ENCODE results near the gene NAV1.
"Not testable (repeated sequence)": the region's sequence is repeated elsewhere in the genome, so short reads cannot be mapped to it uniquely, and the experiment has no call there.

NAV1 gene

GRCh38 chr1:201545851-201546492 is 7.0 kb downstream of the NAV1 start:
- no peak for DNase-seq (ENCODE audit: low read depth in 3 of 3)

- DNase-seq (ENCODE audit: low read depth in 3 of 3), result not testable (repeated sequence)
Observed at GRCh38 chr1:201549522-201549921, 10.6 kb downstream of the NAV1 start.

- no peak for DNase-seq (ENCODE audit: low read depth in 3 of 3)
Observed at GRCh38 chr1:201551096-201551495, 12.2 kb downstream of the NAV1 start.

- DNase-seq (ENCODE audit: low read depth in 3 of 3), result no peak
Observed at GRCh38 chr1:201551877-201552731, 13.2 kb downstream of the NAV1 start.

- no peak for DNase-seq (ENCODE audit: low read depth in 3 of 3)
Observed at GRCh38 chr1:201552941-201553351, 14.0 kb downstream of the NAV1 start.

- no peak for DNase-seq (ENCODE audit: low read depth in 3 of 3)
Observed at GRCh38 chr1:201553496-201554189, 14.7 kb downstream of the NAV1 start.

GRCh38 chr1:201554190-201554600 is 15.3 kb downstream of the NAV1 start:
- no peak for DNase-seq (ENCODE audit: low read depth in 3 of 3)

GRCh38 chr1:201554789-201555592 is 16.1 kb downstream of the NAV1 start:
- DNase-seq (ENCODE audit: low read depth in 3 of 3), result no peak

GRCh38 chr1:201555593-201555945 is 16.6 kb downstream of the NAV1 start:
- no peak for DNase-seq (ENCODE audit: low read depth in 3 of 3)

GRCh38 chr1:201556841-201557571 is 18.1 kb downstream of the NAV1 start:
- DNase-seq (ENCODE audit: low read depth in 3 of 3), result no peak

- no peak for DNase-seq (ENCODE audit: low read depth in 3 of 3)
Observed at GRCh38 chr1:201557572-201557958, 18.6 kb downstream of the NAV1 start.

- DNase-seq (ENCODE audit: low read depth in 3 of 3), result peak; percentile 37 to 66 (median 45)
Observed at GRCh38 chr1:201559679-201560162, 20.8 kb downstream of the NAV1 start.

- no peak for DNase-seq (ENCODE audit: low read depth in 3 of 3)
Observed at GRCh38 chr1:201560328-201561194, 21.6 kb downstream of the NAV1 start.

- no peak for DNase-seq (ENCODE audit: low read depth in 3 of 3)
Observed at GRCh38 chr1:201561195-201561564, 22.3 kb downstream of the NAV1 start.

GRCh38 chr1:201561601-201562000 is 22.7 kb downstream of the NAV1 start:
- no peak for DNase-seq (ENCODE audit: low read depth in 3 of 3)

GRCh38 chr1:201562257-201562656 is 23.3 kb downstream of the NAV1 start:
- no peak for DNase-seq (ENCODE audit: low read depth in 3 of 3)

GRCh38 chr1:201562659-201563405 is 23.9 kb downstream of the NAV1 start:
- DNase-seq (ENCODE audit: low read depth in 3 of 3), result no peak

GRCh38 chr1:201563406-201563780 is 24.5 kb downstream of the NAV1 start:
- no peak for DNase-seq (ENCODE audit: low read depth in 3 of 3)

- no peak for DNase-seq (ENCODE audit: low read depth in 3 of 3)
Observed at GRCh38 chr1:201563941-201564340, 25.0 kb downstream of the NAV1 start.
